Coronary artery (tissue), 2 donors: ENCODE data around the gene DROSHA.

Experiments
- DNase-seq: peaks from one replicate; pipeline ENCODE4 v3.0.0-alpha.2; 2017; ENCODE audit warnings: low spot score
- H3K27ac ChIP-seq, 2 donors: fragments of 200-600 bp; sonication (generic); one replicate each; pipeline ENCODE4 v1.5.1; 2016 to 2019
- H3K4me3 ChIP-seq: fragments of 200-600 bp; sonication (generic); 2 replicates; pipeline ENCODE4 v1.5.1; 2016; ENCODE audit warnings: mild to moderate bottlenecking, moderate library complexity
- CTCF ChIP-seq: fragments of 200-600 bp; sonication (generic); IDR thresholded peaks from one replicate; pipeline ENCODE4 v1.5.1; 2019; ENCODE audit warnings: antibody characterized with exemption

The DROSHA gene

DNA sequence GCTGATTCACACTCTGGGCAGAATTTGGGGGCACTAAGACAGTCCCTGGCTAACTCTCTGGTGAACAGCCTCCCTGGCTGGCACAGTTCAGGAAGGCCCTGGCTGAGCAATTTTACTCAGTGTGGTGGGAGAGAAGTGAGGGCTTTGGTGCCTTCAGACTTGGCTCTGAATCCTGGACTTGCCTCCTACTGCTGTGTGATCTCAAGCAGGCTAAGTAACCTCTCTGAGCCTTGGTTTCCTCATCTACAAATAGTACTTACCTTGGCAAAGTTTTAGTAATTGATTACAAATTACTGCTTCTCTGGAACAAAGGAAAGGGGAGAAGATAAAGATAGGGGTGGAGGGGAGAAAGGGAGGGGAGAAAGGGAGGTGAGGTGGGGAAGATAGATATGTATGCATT, 153.8 kb downstream of the DROSHA start:
- Histone ChIP-seq H3K4me3 (no peak overlapping the region), H3K27ac (no peak overlapping the region)
- DNase-seq, result no peak
- no peak for TF ChIP-seq CTCF

- no peak overlapping the region for H3K4me3 ChIP-seq
- TF ChIP-seq CTCF, result no peak
- DNase-seq, result no peak
- no peak overlapping the region for H3K27ac ChIP-seq
These were observed 154.5 kb downstream of the DROSHA start for GRCh38 chr5:31377274-31377946.

- no peak for DNase-seq
- TF ChIP-seq CTCF, result no peak
- no peak overlapping the region for H3K27ac ChIP-seq
- H3K4me3 ChIP-seq, result no peak overlapping the region
These were observed 155.7 kb downstream of the DROSHA start for GRCh38 chr5:31375999-31376720.

GRCh38 chr5:31372124-31372523, 159.8 kb downstream of the DROSHA start:
- no peak for TF ChIP-seq CTCF
- Histone ChIP-seq H3K4me3 (no peak overlapping the region), H3K27ac (no peak overlapping the region)
- DNase-seq, result no peak

DNA sequence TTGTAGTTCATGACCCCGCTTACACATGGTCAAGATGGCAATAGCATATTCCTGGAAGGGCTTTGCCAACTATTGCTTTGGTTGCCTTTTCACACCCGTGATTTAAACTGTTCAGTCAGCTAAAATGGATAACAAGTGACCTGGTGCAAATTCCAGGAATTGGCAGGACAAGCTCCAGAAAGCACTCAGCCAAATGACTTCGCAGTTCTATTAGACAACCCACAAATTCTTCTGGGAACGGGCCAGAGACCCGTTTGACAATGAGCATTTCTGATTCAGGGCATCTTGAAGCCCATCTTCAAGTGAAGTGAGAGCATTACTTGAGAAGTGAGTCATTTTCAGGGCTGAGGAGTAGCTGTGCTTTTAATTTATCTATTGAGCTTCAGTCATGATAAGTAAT, 165.0 kb downstream of the DROSHA start:
- no peak overlapping the region for H3K4me3 ChIP-seq
- H3K27ac ChIP-seq, result no peak overlapping the region
- no peak for TF ChIP-seq CTCF
- DNase-seq, result no peak

DNA sequence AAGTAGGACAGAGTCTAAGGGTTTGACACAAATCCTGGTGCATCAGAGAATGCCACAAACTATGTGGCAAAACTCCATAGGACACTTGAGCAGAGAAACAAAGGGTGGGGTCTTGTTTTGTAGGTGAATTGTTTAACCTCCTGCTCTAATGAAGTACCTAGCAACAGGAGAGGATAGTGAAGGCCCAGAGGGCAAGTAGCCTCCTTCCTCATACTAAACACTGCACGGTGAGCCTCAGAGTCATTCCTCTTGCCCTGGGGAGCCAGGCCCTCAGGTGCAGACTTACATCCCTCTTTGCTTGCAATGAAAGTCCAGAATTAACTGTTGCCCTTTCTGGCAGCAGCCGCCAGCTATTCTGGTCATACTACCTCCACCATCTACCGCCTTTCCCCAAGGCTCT, 166.1 kb downstream of the DROSHA start:
- DNase-seq, result no peak
- no peak for TF ChIP-seq CTCF
- no peak overlapping the region for H3K4me3 ChIP-seq
- H3K27ac ChIP-seq, result no peak overlapping the region
